HepG2 (cell line): Measurements from ENCODE around the gene RNF168. TPM values are rescaled to one million over a fixed set of nuclear protein-coding genes. Genes with fewer than 3 reads are reported as not detected.

Source experiments
- ARID5B ChIP-seq: IDR thresholded peaks from 2 replicates; pipeline ENCODE4 v1.4.0; 2020; ENCODE audit warnings: mild to moderate bottlenecking, missing genetic modification reagents
- DRAP1 ChIP-seq: IDR thresholded peaks from 2 replicates; pipeline ENCODE4 v1.6.1; 2016; ENCODE audit warnings: missing genetic modification reagents, missing compliant biosample characterization
- DZIP1 ChIP-seq: sonication (generic); formaldehyde crosslinking; IDR thresholded peaks from 2 replicates; pipeline ENCODE4 v1.5.0; 2020; ENCODE audit warnings: mild to moderate bottlenecking, missing genetic modification reagents
- GLI4 ChIP-seq: sonication (generic); formaldehyde crosslinking; IDR thresholded peaks from 2 replicates; pipeline ENCODE4 v1.5.1; 2020; ENCODE audit warnings: missing genetic modification reagents, mild to moderate bottlenecking, moderate library complexity, borderline replicate concordance
- HDAC1 ChIP-seq: sonication (generic); formaldehyde crosslinking; IDR thresholded peaks from 2 replicates; pipeline ENCODE4 v1.5.1; 2020; ENCODE audit warnings: mild to moderate bottlenecking, missing genetic modification reagents
- HOXA5 ChIP-seq: sonication (generic); formaldehyde crosslinking; IDR thresholded peaks from 2 replicates; pipeline ENCODE4 v1.4.0; 2020; ENCODE audit warnings: missing genetic modification reagents
- KDM1A ChIP-seq: IDR thresholded peaks from 2 replicates; pipeline ENCODE4 v1.6.1; 2016; ENCODE audit warnings: missing compliant biosample characterization
- KLF6 ChIP-seq: IDR thresholded peaks from 2 replicates; pipeline ENCODE4 v1.8.0; 2016; ENCODE audit warnings: missing biosample characterization, missing genetic modification reagents
- NCOR1 ChIP-seq: fragments of 200-600 bp; sonication (generic); IDR thresholded peaks from 2 replicates; pipeline ENCODE4 v1.7.0; 2017; ENCODE audit warnings: antibody characterized with exemption, low read length, borderline replicate concordance
- TEF ChIP-seq: sonication (generic); formaldehyde crosslinking; IDR thresholded peaks from 2 replicates; pipeline ENCODE4 v1.5.0; 2020; ENCODE audit warnings: missing genetic modification reagents
- THAP11 ChIP-seq: IDR thresholded peaks from 2 replicates; pipeline ENCODE4 v1.6.1; 2016; ENCODE audit warnings: missing biosample characterization, missing genetic modification reagents
- ZBTB42 ChIP-seq: sonication (generic); formaldehyde crosslinking; IDR thresholded peaks from 2 replicates; pipeline ENCODE4 v1.5.0; 2020; ENCODE audit warnings: mild to moderate bottlenecking, missing genetic modification reagents
- ZNF7 ChIP-seq: IDR thresholded peaks from 2 replicates; pipeline ENCODE4 v1.6.1; 2016; ENCODE audit warnings: missing biosample characterization, missing genetic modification reagents
- ZNF709 ChIP-seq: sonication (generic); formaldehyde crosslinking; IDR thresholded peaks from 2 replicates; pipeline ENCODE4 v1.5.0; 2020; ENCODE audit warnings: mild to moderate bottlenecking, missing genetic modification reagents
- ZNF746 ChIP-seq: sonication (generic); formaldehyde crosslinking; IDR thresholded peaks from 2 replicates; pipeline ENCODE4 v1.8.0; 2022; ENCODE audit warnings: mild to moderate bottlenecking, missing genetic modification reagents
- ZNF772 ChIP-seq: sonication (generic); formaldehyde crosslinking; IDR thresholded peaks from 2 replicates; pipeline ENCODE4 v1.5.0; 2020; ENCODE audit warnings: mild to moderate bottlenecking, missing genetic modification reagents
- ZNF850 ChIP-seq: sonication (generic); formaldehyde crosslinking; conservative IDR thresholded peaks from 2 replicates; pipeline ENCODE4 v1.9.0; 2021; ENCODE audit warnings: mild to moderate bottlenecking, missing genetic modification reagents
- ZSCAN25 ChIP-seq: sonication (generic); formaldehyde crosslinking; IDR thresholded peaks from 2 replicates; pipeline ENCODE4 v1.8.0; 2022; ENCODE audit warnings: mild to moderate bottlenecking, missing genetic modification reagents
- ZXDC ChIP-seq: sonication (generic); formaldehyde crosslinking; IDR thresholded peaks from 2 replicates; pipeline ENCODE4 v1.5.0; 2020; ENCODE audit warnings: mild to moderate bottlenecking, missing genetic modification reagents
- polyA plus RNA-seq, 8 experiments: library from polyadenylated mRNA; depleted of rRNA in 3 of 8; stranded (reverse) in 7 of 8; unstranded in 1 of 8; fragments of >200 nt; fragmentation: Illumina TruSeq in 4 of 8; extraction: Trizol in 4 of 8; gene quantifications; 2 replicates each; pipeline versions ENCODE4 v1.2.1 to v1.2.3, GENCODE V29; 2011 to 2016; ENCODE audit warnings: low read depth in 4 of 8, missing spikeins in 1 of 8, mixed read lengths in 1 of 8; ENCODE audit not compliant: insufficient read depth in 1 of 8
- total RNA-seq, 5 experiments: library from RNA; depleted of rRNA; stranded (reverse); fragments of >200 nt; fragmentation: Illumina TruSeq; extraction: Trizol; gene quantifications; 2 replicates each; pipeline ENCODE4 v1.2.3, GENCODE V29; 2016; ENCODE audit warnings: low read depth in 1 of 5

Gene RNF168
- total and polyA plus RNA-seq, 2 of the 13 experiments (the other 11 are each of a cell fraction or from before 2014, with no cell fraction given): 3.7 to 22.9 TPM

- TF ChIP-seq DZIP1 (CRISPR knock-in tag) (peak; percentile 20; the same call in 1 of the 2 replicates), ZBTB42 (CRISPR knock-in tag) (0 out of 2 replicates have a peak, but pooled peaks have one; percentile 35), ZNF709 (CRISPR knock-in tag) (peak; percentile 75), HOXA5 (CRISPR knock-in tag) (peak; percentile 29), KLF6 (CRISPR knock-in tag) (0 out of 2 replicates have a peak, but pooled peaks have one; percentile 73), HDAC1 (CRISPR knock-in tag) (no peak; the same call in 1 of the 2 replicates), KDM1A (CRISPR knock-in tag) (0 out of 2 replicates have a peak, but pooled peaks have one; percentile 37), ZNF746 (CRISPR knock-in tag) (peak; percentile 37; the same call in 1 of the 2 replicates), THAP11 (CRISPR knock-in tag) (0 out of 2 replicates have a peak, but pooled peaks have one; percentile 46), NCOR1 (peak; percentile 27; the same call in 1 of the 2 replicates), ZSCAN25 (CRISPR knock-in tag) (0 out of 2 replicates have a peak, but pooled peaks have one; percentile 37), ARID5B (CRISPR knock-in tag) (peak; percentile 9), ZXDC (CRISPR knock-in tag) (0 out of 2 replicates have a peak, but pooled peaks have one; percentile 25), GLI4 (CRISPR knock-in tag) (peak; percentile 72; the same call in 1 of the 2 replicates), TEF (CRISPR knock-in tag) (no peak; the same call in 1 of the 2 replicates), DRAP1 (CRISPR knock-in tag) (peak; percentile 76), ZNF772 (CRISPR knock-in tag) (no peak), ZNF7 (CRISPR knock-in tag) (peak; percentile 67; the same call in 1 of the 2 replicates), ZNF850 (CRISPR knock-in tag) (no peak)
These were observed 71.3 kb downstream of the RNF168 start, which contains the start of gene UBXN7 (continued) for GRCh38 chr3:196432137-196432879.
